GM23338 (cell line): Measurements from ENCODE around the gene PHKB. TPM values are rescaled to one million over a fixed set of nuclear protein-coding genes. Genes with fewer than 3 reads are reported as not detected.

Source experiments
- ATAC-seq: fragments of 200-7000 bp; cut with Tn5 transposase; 3 replicates; pipeline ENCODE4 v1.9.1; 2020
- DNase-seq: peaks from one replicate; pipeline ENCODE4 v3.0.0-alpha.2; 2015; ENCODE audit warnings: low spot score
- H2AFZ ChIP-seq: fragments of 200-600 bp; sonication (generic); 2 replicates; pipeline ENCODE4 v1.8.0; 2016; ENCODE audit warnings: antibody characterized with exemption, mild to moderate bottlenecking, moderate library complexity
- H3F3A ChIP-seq: fragments of 200-600 bp; sonication (generic); replicated peaks from 2 replicates; pipeline ENCODE4 v1.8.0; 2017; ENCODE audit warnings: antibody characterized with exemption, mixed run types, low read depth
- H3K27ac ChIP-seq: fragments of 200-600 bp; sonication (generic); 2 replicates; pipeline ENCODE4 v1.6.1; 2016; ENCODE audit warnings: low read depth
- H3K27me3 ChIP-seq: fragments of 200-600 bp; sonication (generic); 2 replicates; pipeline ENCODE4 v1.8.0; 2016; ENCODE audit warnings: mild to moderate bottlenecking, mixed run types, moderate library complexity; ENCODE audit not compliant: insufficient read depth
- H3K36me3 ChIP-seq: fragments of 200-600 bp; sonication (generic); 2 replicates; pipeline ENCODE4 v1.8.0; 2016; ENCODE audit warnings: mild to moderate bottlenecking; ENCODE audit not compliant: insufficient read depth
- H3K4me1 ChIP-seq: fragments of 200-600 bp; sonication (generic); 2 replicates; pipeline ENCODE4 v1.8.0; 2016; ENCODE audit warnings: mild to moderate bottlenecking, moderate library complexity; ENCODE audit not compliant: insufficient read depth
- H3K4me2 ChIP-seq: fragments of 200-600 bp; sonication (generic); 2 replicates; pipeline ENCODE4 v1.7.1; 2017; ENCODE audit warnings: mixed run types
- H3K4me3 ChIP-seq: fragments of 200-600 bp; sonication (generic); 2 replicates; pipeline ENCODE4 v1.6.1; 2016; ENCODE audit warnings: mixed run types
- H3K79me2 ChIP-seq: fragments of 200-600 bp; sonication (generic); replicated peaks from 2 replicates; pipeline ENCODE4 v1.8.0; 2017; ENCODE audit warnings: mild to moderate bottlenecking; ENCODE audit not compliant: insufficient read depth
- H3K9me2 ChIP-seq: fragments of 200-600 bp; sonication (generic); 2 replicates; pipeline ENCODE4 v1.8.0; 2017; ENCODE audit not compliant: insufficient read depth
- H4K20me1 ChIP-seq: fragments of 200-600 bp; sonication (generic); replicated peaks from 2 replicates; pipeline ENCODE4 v1.8.0; 2017; ENCODE audit warnings: mild to moderate bottlenecking; ENCODE audit not compliant: insufficient read depth
- H3K27ac Mint-ChIP-seq: 2 replicates; pipeline ENCODE4 v1.8.0; 2020; ENCODE audit warnings: inconsistent platforms, mild to moderate bottlenecking, moderate library complexity, mixed read lengths
- H3K27me3 Mint-ChIP-seq: 3 replicates; pipeline ENCODE4 v1.8.0; 2022; ENCODE audit warnings: low read depth, mild to moderate bottlenecking, moderate library complexity, mixed read lengths, inconsistent platforms; ENCODE audit not compliant: insufficient read depth, poor library complexity
- H3K36me3 Mint-ChIP-seq: 3 replicates; pipeline ENCODE4 v1.8.0; 2021; ENCODE audit warnings: low read depth, mild to moderate bottlenecking, inconsistent platforms, moderate library complexity, mixed read lengths
- H3K4me1 Mint-ChIP-seq: 3 replicates; pipeline ENCODE4 v1.8.0; 2020; ENCODE audit warnings: mild to moderate bottlenecking, inconsistent platforms, mixed read lengths
- H3K4me3 Mint-ChIP-seq: 3 replicates; pipeline ENCODE4 v1.8.0; 2021; ENCODE audit warnings: moderate library complexity, mild to moderate bottlenecking, inconsistent platforms, mixed read lengths
- H3K9me3 Mint-ChIP-seq: 3 replicates; pipeline ENCODE4 v1.8.0; 2020; ENCODE audit warnings: moderate library complexity, mild to moderate bottlenecking, inconsistent platforms, mixed read lengths
- CREB1 ChIP-seq: fragments of 250-450 bp; sonication (Bioruptor Pico); IDR thresholded peaks from 2 replicates; pipeline ENCODE4 v1.5.0; 2020; ENCODE audit warnings: low read depth, mild to moderate bottlenecking, moderate library complexity
- EZH2 ChIP-seq: fragments of 200-600 bp; sonication (generic); IDR thresholded peaks from one replicate; pipeline ENCODE4 v1.8.0; 2017; ENCODE audit warnings: antibody characterized with exemption, mild to moderate bottlenecking, low read depth; ENCODE audit not compliant: unreplicated experiment
- EZH2phosphoT487 ChIP-seq: fragments of 200-600 bp; sonication (generic); IDR thresholded peaks from one replicate; pipeline ENCODE4 v1.8.1; 2018; ENCODE audit warnings: antibody characterized with exemption; ENCODE audit not compliant: unreplicated experiment
- JUNB ChIP-seq: IDR thresholded peaks from one replicate; pipeline ENCODE4 v1.6.1; 2016; ENCODE audit warnings: antibody characterized with exemption; ENCODE audit not compliant: unreplicated experiment
- NANOG ChIP-seq: IDR thresholded peaks from 2 replicates; pipeline ENCODE4 v1.6.1; 2016; ENCODE audit warnings: antibody characterized with exemption, borderline replicate concordance
- POLR2AphosphoS5 ChIP-seq: IDR thresholded peaks from 2 replicates; pipeline ENCODE4 v1.6.1; 2016; ENCODE audit warnings: antibody characterized with exemption, low read depth
- STAT1 ChIP-seq: IDR thresholded peaks from one replicate; pipeline ENCODE4 v1.6.1; 2016; ENCODE audit warnings: antibody characterized with exemption; ENCODE audit not compliant: unreplicated experiment
- ZNF114 ChIP-seq: fragments of 250-450 bp; sonication (Bioruptor Pico); IDR thresholded peaks from 2 replicates; pipeline ENCODE4 v1.5.0; 2020; ENCODE audit warnings: mild to moderate bottlenecking, moderate library complexity
- ZNF331 ChIP-seq: fragments of 250-450 bp; sonication (Bioruptor Pico); IDR thresholded peaks from 2 replicates; pipeline ENCODE4 v1.5.0; 2020; ENCODE audit warnings: low read depth, mild to moderate bottlenecking, moderate library complexity
- ZNF462 ChIP-seq: fragments of 250-450 bp; sonication (Bioruptor Pico); IDR thresholded peaks from 2 replicates; pipeline ENCODE4 v1.5.0; 2020; ENCODE audit warnings: mild to moderate bottlenecking, moderate library complexity
- polyA plus RNA-seq: library from polyadenylated mRNA; unstranded; fragments of >200 nt; fragmentation: Nextera tagmentation; extraction: Ambion mirVana; gene quantifications from 2 replicates; pipeline ENCODE4 v1.2.1, GENCODE V29; 2016
- total RNA-seq: library from RNA; depleted of rRNA; stranded (reverse); fragments of >200 nt; shearing (Covaris generic); gene quantifications from 2 replicates; pipeline ENCODE4 v1.2.3, GENCODE V29; 2014
- TF ChIP-seq, protein P1 (sequence below): IDR thresholded peaks from 2 replicates; pipeline ENCODE4 v1.6.1; 2016; ENCODE audit warnings: antibody characterized with exemption
- TF ChIP-seq, protein P2 (sequence below), 2 experiments: fragments of 200-600 bp in 1 of 2; sonication (generic) in 1 of 2; conservative IDR thresholded peaks; 2 replicates each; pipeline versions ENCODE4 v1.5.1 to v1.6.1; 2016 to 2017; ENCODE audit warnings: antibody characterized with exemption in 2 of 2, low read depth in 2 of 2, mild to moderate bottlenecking in 2 of 2, moderate library complexity in 1 of 2

The PHKB gene
- total and polyA plus RNA-seq, 2 experiments from 2014 or later, result 20.3 to 57.3 TPM

- H3K27ac Mint-ChIP-seq, result no peak overlapping the region
- Histone ChIP-seq H3K4me1 (0 out of 2 replicates have a peak, but pooled peaks cover 6% of the 10 kb centered on the region), H3K79me2 (no peaks in the 10 kb centered on the region), H4K20me1 (no peaks in the 10 kb centered on the region), H3K4me2 (no peak overlapping the region), H3K27me3 (no peaks in the 10 kb centered on the region), H3K36me3 (no peaks in the 10 kb centered on the region), H3K9me2 (peaks cover 12% of the 10 kb centered on the region; the same call in 1 of the 2 replicates), H3K27ac (no peak overlapping the region), H3K4me3 (no peak overlapping the region), H2AFZ (no peak overlapping the region), H3F3A (no peaks in the 10 kb centered on the region)
- DNase-seq (no peak), ATAC-seq (no peak)
- no peaks in the 10 kb centered on the region for H3K9me3 Mint-ChIP-seq
- peaks cover 17% of the 10 kb centered on the region for H3K4me1 Mint-ChIP-seq
- no peak overlapping the region for H3K4me3 Mint-ChIP-seq
- no peaks in the 10 kb centered on the region for H3K27me3 Mint-ChIP-seq
- TF ChIP-seq ZNF331 (CRISPR knock-in tag) (no peak), CREB1 (CRISPR knock-in tag) (no peak), NANOG (no peak), STAT1 (no peak), JUNB (no peak), POLR2AphosphoS5 (no peak), ZNF114 (CRISPR knock-in tag) (no peak), EZH2phosphoT487 (no peak), EZH2 (no peak), ZNF462 (CRISPR knock-in tag) (no peak)
- TF ChIP-seq, protein P1, sequence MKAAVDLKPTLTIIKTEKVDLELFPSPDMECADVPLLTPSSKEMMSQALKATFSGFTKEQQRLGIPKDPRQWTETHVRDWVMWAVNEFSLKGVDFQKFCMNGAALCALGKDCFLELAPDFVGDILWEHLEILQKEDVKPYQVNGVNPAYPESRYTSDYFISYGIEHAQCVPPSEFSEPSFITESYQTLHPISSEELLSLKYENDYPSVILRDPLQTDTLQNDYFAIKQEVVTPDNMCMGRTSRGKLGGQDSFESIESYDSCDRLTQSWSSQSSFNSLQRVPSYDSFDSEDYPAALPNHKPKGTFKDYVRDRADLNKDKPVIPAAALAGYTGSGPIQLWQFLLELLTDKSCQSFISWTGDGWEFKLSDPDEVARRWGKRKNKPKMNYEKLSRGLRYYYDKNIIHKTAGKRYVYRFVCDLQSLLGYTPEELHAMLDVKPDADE, result no peak
- TF ChIP-seq, protein P2, sequence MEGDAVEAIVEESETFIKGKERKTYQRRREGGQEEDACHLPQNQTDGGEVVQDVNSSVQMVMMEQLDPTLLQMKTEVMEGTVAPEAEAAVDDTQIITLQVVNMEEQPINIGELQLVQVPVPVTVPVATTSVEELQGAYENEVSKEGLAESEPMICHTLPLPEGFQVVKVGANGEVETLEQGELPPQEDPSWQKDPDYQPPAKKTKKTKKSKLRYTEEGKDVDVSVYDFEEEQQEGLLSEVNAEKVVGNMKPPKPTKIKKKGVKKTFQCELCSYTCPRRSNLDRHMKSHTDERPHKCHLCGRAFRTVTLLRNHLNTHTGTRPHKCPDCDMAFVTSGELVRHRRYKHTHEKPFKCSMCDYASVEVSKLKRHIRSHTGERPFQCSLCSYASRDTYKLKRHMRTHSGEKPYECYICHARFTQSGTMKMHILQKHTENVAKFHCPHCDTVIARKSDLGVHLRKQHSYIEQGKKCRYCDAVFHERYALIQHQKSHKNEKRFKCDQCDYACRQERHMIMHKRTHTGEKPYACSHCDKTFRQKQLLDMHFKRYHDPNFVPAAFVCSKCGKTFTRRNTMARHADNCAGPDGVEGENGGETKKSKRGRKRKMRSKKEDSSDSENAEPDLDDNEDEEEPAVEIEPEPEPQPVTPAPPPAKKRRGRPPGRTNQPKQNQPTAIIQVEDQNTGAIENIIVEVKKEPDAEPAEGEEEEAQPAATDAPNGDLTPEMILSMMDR (conservative IDR thresholded peaks at IDR 0.05; ENCODE audit: low read depth in 2 of 2), result no peak
- no peaks in the 10 kb centered on the region for H3K36me3 Mint-ChIP-seq
Observed at GRCh38 chr16:47727131-47727530, 266.0 kb downstream of the PHKB start.
